ENCODE measurements around the gene MYADML2. TPM values are rescaled to one million over a fixed set of nuclear protein-coding genes. Genes with fewer than 3 reads are reported as not detected.

Gene MYADML2
- polyA plus RNA-seq, 4 donors = 0.03 to 0.06 TPM; not detected in 2

Other genes starting within 250 kb of the MYADML2 start
- gene MRPL12, start 243.9 kb downstream of the MYADML2 start, polyA plus RNA-seq = 100 to 1,000 TPM in 3 of 4 donors, 10 to 100 TPM in 1; 46.3 to 258 (median 170) TPM
- gene SLC25A10, start 234.9 kb downstream of the MYADML2 start, polyA plus RNA-seq = 10 to 100 TPM; 40.3 to 79.1 (median 57.3) TPM
- 1 to 10 TPM in 3 of 4 donors, under 1 TPM in 1; 0.27 to 2.2 (median 1.7) TPM for gene GCGR, start 143.1 kb downstream of the MYADML2 start, polyA plus RNA-seq
- 10 to 100 TPM; 19.5 to 87.6 (median 48.5) TPM for gene MCRIP1, start 113.9 kb downstream of the MYADML2 start, polyA plus RNA-seq
- 1 to 10 TPM in 1 of 4 donors, under 1 TPM in 2, not detected in 1; 0.12 to 2.5 (median 0.49) TPM for gene PPP1R27, start 112.2 kb downstream of the MYADML2 start, polyA plus RNA-seq
- 1,000 to 10,000 TPM in 3 of 4 donors, 100 to 1,000 TPM in 1; 792 to 1,191 (median 1,005) TPM for gene P4HB, start 86.7 kb downstream of the MYADML2 start, polyA plus RNA-seq
- 100 to 1,000 TPM; 190 to 411 (median 341) TPM for gene ARHGDIA, start 75.9 kb downstream of the MYADML2 start, polyA plus RNA-seq
- gene ALYREF, start 55.6 kb downstream of the MYADML2 start, polyA plus RNA-seq = 10 to 100 TPM; 22.8 to 86.7 (median 38.6) TPM
- gene ANAPC11, start 55.5 kb downstream of the MYADML2 start, polyA plus RNA-seq = 100 to 1,000 TPM in 3 of 4 donors, 10 to 100 TPM in 1; 75.8 to 240 (median 187) TPM
- 1 to 10 TPM in 1 of 4 donors, under 1 TPM in 3; 0.21 to 1.8 (median 0.59) TPM for gene NPB, start 45.0 kb downstream of the MYADML2 start, polyA plus RNA-seq
- 100 to 1,000 TPM in 3 of 4 donors, 10 to 100 TPM in 1; 32.6 to 303 (median 174) TPM for gene PCYT2, start 35.8 kb downstream of the MYADML2 start, polyA plus RNA-seq
- 100 to 1,000 TPM in 1 of 4 donors, 10 to 100 TPM in 3; 25.9 to 129 (median 60.4) TPM for gene SIRT7, start 29.1 kb downstream of the MYADML2 start, polyA plus RNA-seq
- 10 to 100 TPM in 2 of 4 donors, 1 to 10 TPM in 2; 7.6 to 17.1 (median 12.8) TPM for gene MAFG, start 19.5 kb downstream of the MYADML2 start, polyA plus RNA-seq
- gene PYCR1, start 9.9 kb downstream of the MYADML2 start, polyA plus RNA-seq = 10 to 100 TPM in 2 of 4 donors, 1 to 10 TPM in 2; 8.3 to 71.6 (median 14.4) TPM
- gene NOTUM, start 14.0 kb upstream of the MYADML2 start, polyA plus RNA-seq = 1 to 10 TPM in 2 of 4 donors, not detected in 2; 1.0 to 1.1 TPM
- 10 to 100 TPM; 23.5 to 96.7 (median 47.5) TPM for gene ASPSCR1, start 30.4 kb upstream of the MYADML2 start, polyA plus RNA-seq
- gene CENPX, start 75.6 kb upstream of the MYADML2 start, polyA plus RNA-seq = 100 to 1,000 TPM in 3 of 4 donors, 10 to 100 TPM in 1; 43.4 to 241 (median 122) TPM
- gene LRRC45, start 76.1 kb upstream of the MYADML2 start, polyA plus RNA-seq = 10 to 100 TPM; 10.8 to 26.7 (median 16.4) TPM
- 10 to 100 TPM in 1 of 4 donors, 1 to 10 TPM in 2, under 1 TPM in 1; 0.81 to 11.2 (median 4.4) TPM for gene RAC3, start 84.4 kb upstream of the MYADML2 start, polyA plus RNA-seq
- gene DCXR, start 90.5 kb upstream of the MYADML2 start, polyA plus RNA-seq = 100 to 1,000 TPM in 3 of 4 donors, 10 to 100 TPM in 1; 41.1 to 147 (median 112) TPM
- 10 to 100 TPM; 35.4 to 43.8 (median 39.2) TPM for gene RFNG, start 104.6 kb upstream of the MYADML2 start, polyA plus RNA-seq
- 100 to 1,000 TPM in 2 of 4 donors, 10 to 100 TPM in 2; 80.4 to 161 (median 120) TPM for gene GPS1, start 104.7 kb upstream of the MYADML2 start, polyA plus RNA-seq
- gene DUS1L, start 118.6 kb upstream of the MYADML2 start, polyA plus RNA-seq = 100 to 1,000 TPM in 3 of 4 donors, 10 to 100 TPM in 1; 86.6 to 170 (median 127) TPM
- gene FASN, start 151.0 kb upstream of the MYADML2 start, polyA plus RNA-seq = 100 to 1,000 TPM in 1 of 4 donors, 10 to 100 TPM in 3; 13.2 to 103 (median 21.7) TPM

Data from small intestine (tissue), 4 donors.